ENCODE results near the gene SUPT20HL2.

SUPT20HL2 gene

DNA sequence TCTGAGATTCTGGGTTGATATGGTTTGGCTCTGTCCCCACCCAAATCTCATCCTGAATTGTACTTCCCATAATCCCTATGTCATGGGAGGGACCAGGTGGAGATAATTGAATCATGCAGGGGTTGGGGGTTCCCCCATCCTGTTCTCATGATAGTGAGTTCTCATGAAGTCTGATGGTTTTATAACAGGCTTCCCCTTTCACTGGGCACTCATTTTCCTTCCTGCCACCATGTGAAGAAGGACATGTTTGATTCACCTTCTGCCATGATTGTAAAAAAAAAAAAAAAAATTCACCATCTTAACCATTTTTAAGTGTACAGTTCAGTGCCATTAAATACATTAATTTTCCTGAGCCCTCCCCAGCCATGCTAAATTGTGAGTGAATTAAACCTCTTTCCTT, 42.6 kb downstream of the SUPT20HL2 start:
- no peak for DNase-seq (ENCODE audit: low read depth)
- H3K4me3 ChIP-seq (replicated peaks; ENCODE audit: low read depth, low read length) = no peak overlapping the region
- TF ChIP-seq, protein P1, sequence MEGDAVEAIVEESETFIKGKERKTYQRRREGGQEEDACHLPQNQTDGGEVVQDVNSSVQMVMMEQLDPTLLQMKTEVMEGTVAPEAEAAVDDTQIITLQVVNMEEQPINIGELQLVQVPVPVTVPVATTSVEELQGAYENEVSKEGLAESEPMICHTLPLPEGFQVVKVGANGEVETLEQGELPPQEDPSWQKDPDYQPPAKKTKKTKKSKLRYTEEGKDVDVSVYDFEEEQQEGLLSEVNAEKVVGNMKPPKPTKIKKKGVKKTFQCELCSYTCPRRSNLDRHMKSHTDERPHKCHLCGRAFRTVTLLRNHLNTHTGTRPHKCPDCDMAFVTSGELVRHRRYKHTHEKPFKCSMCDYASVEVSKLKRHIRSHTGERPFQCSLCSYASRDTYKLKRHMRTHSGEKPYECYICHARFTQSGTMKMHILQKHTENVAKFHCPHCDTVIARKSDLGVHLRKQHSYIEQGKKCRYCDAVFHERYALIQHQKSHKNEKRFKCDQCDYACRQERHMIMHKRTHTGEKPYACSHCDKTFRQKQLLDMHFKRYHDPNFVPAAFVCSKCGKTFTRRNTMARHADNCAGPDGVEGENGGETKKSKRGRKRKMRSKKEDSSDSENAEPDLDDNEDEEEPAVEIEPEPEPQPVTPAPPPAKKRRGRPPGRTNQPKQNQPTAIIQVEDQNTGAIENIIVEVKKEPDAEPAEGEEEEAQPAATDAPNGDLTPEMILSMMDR (IDR thresholded peaks at IDR 0.05; ENCODE audit: low read length, missing control alignments) = no peak

DNA sequence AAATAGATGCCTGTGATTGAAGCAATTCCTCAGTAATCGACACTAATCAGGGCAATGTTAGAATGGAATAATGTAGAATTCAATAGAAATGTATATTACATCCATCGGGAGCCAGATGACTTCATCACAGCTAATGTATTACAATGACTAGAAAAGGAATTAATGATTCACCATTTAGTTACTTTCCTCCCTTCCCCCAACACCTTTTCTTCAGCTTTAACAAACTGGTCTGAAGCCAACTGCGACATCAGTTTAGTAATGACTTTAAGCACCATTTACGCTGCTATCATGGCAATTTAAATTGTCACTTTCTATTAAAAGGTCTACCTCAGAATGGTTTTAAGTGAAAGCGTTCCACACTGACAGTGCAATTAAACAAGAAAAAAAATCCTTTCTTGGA, 45.1 kb downstream of the SUPT20HL2 start:
- TF ChIP-seq, protein P1 (IDR thresholded peaks at IDR 0.05; ENCODE audit: low read length, missing control alignments) = no peak
- no peak overlapping the region for H3K4me3 ChIP-seq (replicated peaks; ENCODE audit: low read depth, low read length)
- no peak for DNase-seq (ENCODE audit: low read depth)

DNA sequence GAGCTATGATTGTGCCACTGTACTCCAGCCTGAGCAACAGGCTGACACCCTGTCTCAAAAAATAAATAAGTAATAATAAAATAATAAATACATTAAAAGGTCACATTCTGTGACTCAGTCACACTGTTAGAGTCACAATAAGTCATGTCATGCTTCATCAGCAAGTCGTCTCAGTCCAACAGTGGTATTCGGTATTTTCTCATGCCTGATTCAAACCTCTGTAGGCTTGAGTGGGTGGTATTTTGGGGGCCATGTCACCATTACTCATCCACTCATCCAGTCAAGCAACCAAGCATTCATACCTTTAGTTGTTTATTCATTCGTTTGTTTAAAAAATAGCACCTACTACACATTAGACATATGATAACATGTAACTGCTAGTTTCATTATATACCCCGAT, 46.9 kb downstream of the SUPT20HL2 start:
- H3K4me3 ChIP-seq (replicated peaks; ENCODE audit: low read depth, low read length) = no peak overlapping the region
- TF ChIP-seq, protein P1 (IDR thresholded peaks at IDR 0.05; ENCODE audit: low read length, missing control alignments) = no peak
- DNase-seq (ENCODE audit: low read depth) = no peak

DNA sequence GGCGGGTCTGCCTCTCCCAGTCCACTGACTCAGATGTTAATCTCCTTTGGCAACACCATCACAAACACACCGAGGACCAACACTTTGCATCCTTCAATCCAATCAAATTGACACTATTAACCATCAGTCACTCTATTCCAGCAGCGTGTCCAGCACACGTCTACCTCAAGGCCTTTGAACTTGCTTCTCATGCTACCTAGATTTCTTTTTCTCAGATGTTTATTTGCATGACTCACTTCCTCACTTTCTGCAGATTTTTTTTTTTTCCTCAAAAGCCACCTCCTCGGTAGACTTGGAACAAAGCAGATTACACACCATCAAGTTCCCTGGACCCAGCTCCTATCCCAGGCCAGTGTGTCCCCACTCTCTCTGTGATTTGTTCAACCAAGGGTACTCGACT, 49.5 kb downstream of the SUPT20HL2 start:
- no peak overlapping the region for H3K4me3 ChIP-seq (replicated peaks; ENCODE audit: low read depth, low read length)
- TF ChIP-seq, protein P1 (IDR thresholded peaks at IDR 0.05; ENCODE audit: low read length, missing control alignments) = no peak
- DNase-seq (ENCODE audit: low read depth) = no peak

DNA sequence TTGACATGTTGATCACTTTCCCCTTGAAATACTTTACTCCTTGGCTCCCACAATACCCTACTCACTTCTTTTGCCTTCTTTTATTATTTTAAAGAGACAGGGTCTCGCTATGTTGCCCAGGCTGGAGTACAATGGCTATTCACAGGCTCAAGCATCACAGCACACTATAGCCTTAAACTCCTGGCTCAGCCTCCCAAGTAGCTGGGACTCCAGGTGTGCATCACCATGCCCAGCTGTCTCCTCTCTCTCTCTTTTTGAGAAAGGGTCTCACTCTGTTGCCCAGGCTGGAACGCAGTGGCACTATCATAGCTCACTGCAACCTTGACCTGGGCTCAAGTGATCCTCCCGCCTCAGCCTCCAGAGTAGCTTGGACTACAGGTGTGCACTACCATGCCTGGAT, 51.6 kb downstream of the SUPT20HL2 start:
- TF ChIP-seq, protein P1 (IDR thresholded peaks at IDR 0.05; ENCODE audit: low read length, missing control alignments) = no peak
- no peak overlapping the region for H3K4me3 ChIP-seq (replicated peaks; ENCODE audit: low read depth, low read length)
- DNase-seq (ENCODE audit: low read depth) = no peak

Measured in fibroblast of pulmonary artery (primary cell).